HS-5 (cell line): ENCODE data around the gene GSTK1.
"Not testable (repeated sequence)": the region's sequence is repeated elsewhere in the genome, so short reads cannot be mapped to it uniquely, and the experiment has no call there.

Experiments used
- DNase-seq: peaks from one replicate; pipeline ENCODE4 v3.0.0-alpha.2; 2012; ENCODE audit warnings: low read depth

Gene GSTK1

DNA sequence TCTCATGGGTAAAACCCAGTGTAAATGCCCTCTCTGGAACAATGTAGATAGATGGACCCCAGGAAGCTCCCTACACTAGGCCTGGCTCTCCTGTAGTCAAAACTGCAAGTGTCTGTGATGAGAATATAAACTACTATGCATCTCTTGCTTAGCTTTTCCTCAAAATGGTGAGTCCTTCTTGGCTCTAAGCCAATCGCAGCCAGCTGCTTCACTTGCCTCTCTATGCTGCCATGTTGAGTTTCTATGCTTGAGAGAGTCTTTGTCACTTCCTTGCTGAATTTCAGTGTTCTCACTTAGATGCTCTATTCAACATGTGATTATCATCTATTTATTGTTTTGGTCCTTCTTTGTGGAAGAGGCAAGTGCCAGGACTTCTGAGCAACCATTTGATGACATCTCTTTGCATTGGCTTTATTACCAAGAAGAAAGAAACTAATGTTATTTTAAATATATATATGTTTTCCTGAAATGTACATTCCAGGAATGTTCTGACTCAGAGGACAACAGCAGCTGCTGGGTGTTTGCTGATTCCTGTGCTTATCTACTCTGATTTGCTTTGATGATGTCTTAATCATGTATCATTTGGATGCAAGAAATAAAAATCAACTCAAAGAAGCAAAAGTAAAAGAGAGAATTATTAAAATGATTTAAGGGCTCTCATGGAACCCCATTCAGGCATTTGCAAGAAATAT is 24.8 kb upstream of the GSTK1 start:
- DNase-seq = no peak

DNA sequence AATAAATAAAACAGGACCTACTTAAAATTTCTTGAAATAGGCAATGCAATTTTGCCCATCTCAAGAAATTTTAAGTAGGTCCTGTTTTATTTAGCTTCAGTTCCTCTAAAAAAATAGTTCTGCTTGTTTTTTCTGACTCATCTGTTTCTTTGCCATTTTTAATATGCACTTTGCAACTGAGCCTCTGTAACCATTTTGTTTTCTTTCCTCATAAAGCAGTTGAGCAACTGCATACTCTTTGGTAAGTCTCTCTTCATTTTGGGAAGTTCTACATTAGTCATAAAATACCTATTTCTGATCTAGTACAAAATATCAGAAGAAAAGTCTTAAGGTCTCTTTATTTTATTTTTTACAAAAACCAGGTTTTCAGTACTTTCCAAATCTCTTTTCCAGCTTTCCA is 23.4 kb upstream of the GSTK1 start:
- no peak for DNase-seq

GRCh38 chr7:143240291-143241168 is 22.7 kb upstream of the GSTK1 start:
- DNase-seq = peak; percentile 41

DNA sequence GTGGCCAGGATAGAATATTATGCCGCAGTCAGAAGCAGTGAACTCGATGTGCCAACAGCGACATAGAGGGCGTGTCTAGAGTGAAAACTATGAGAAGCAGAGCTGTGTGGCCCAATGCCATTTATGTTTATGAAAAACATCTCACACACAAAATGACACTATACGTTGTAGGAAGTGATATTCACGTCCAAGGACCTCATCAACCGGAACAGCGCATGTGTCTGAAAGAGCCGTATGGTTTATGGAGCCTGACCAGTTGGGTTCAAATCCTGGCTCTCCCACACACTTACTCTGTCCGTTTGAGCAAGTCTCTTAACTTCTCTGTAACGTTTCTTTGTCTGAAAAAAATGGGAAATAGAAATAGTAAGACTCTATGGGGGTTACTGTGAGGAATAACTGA is 20.9 kb upstream of the GSTK1 start:
- DNase-seq = no peak

GRCh38 chr7:143243111-143243510 is 20.1 kb upstream of the GSTK1 start:
- no peak for DNase-seq

GRCh38 chr7:143243614-143244013 is 19.6 kb upstream of the GSTK1 start:
- no peak for DNase-seq

DNA sequence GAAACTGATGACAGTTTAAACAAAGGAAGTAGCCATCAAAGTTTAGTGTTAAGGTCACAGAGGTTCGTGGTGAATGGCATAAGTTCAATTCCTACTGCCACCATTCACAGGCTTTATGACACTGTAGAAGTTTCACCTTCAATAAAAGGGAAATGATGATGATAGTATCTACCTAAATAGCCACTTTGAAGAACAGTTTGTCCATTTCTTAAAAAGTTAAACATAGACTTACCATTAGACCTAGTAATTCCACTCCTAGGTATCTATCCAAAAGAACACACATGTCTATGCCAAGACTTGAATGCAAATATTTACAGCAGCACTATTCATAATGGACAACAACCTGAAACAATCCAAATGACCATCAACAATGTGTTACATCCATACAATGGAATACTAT is 18.9 kb upstream of the GSTK1 start:
- DNase-seq = no peak

GRCh38 chr7:143245123-143245522 is 18.1 kb upstream of the GSTK1 start:
- DNase-seq = peak; percentile 28

DNA sequence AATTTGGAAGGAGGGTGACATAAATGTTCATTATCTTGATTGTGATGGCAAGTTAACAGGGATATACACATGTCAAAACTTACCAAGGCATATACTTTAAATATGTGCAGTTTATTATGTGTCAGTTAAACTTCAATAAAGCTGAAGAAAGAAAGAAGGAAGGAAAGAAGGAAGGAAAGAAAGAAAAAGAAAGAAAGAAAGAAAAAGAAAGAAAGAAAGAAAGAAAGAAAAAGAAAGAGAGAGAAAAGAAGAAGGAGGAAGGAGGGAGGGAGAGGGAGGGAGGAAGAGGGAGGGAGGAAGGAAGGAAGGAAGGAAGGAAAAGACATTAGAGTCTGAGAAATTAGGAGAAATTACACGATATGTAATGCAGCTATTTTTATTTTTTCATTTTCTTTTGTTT is 15.9 kb upstream of the GSTK1 start:
- no peak for DNase-seq

- DNase-seq = no peak
These were observed 14.4 kb upstream of the GSTK1 start for GRCh38 chr7:143248761-143249354.

GRCh38 chr7:143250199-143250598 is 13.0 kb upstream of the GSTK1 start:
- DNase-seq = no peak

DNA sequence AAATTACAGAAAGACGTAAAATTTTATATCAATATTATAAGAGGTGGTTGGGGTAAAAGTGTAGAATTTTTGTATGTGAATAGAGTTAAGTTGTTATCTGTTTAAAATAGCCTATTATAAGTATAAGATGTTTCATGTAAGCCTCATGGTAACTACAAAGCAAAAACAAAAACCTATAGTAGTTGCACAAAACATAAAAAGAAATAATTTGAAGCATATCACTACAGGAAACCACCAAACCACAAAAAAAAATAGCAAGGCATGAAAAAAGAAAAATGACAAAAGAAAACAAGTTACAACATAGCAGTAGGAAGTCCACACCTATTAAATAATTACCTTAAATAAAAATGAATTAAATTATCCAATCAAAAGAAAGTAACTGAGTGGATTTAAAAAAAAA is 12.4 kb upstream of the GSTK1 start:
- DNase-seq = no peak

DNA sequence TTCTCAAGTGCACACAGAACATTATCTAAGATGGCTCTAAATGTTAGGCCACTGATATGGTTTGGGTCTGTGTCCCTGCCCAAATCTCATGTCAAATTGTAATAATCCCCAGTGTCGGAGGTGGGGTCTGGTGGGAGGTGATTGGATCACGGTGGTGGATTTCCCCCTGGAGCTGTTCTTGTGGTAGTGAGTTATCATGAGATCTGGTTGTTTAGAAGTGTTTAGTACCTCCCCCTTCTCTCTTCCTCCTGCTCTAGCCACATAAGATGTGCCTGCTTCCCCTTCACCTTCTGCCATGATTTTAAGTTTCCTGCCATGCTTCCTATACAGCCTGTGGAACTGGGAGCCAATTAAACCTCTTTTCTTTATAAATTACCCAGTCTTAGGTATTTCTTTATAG is 11.2 kb upstream of the GSTK1 start:
- no peak for DNase-seq

DNA sequence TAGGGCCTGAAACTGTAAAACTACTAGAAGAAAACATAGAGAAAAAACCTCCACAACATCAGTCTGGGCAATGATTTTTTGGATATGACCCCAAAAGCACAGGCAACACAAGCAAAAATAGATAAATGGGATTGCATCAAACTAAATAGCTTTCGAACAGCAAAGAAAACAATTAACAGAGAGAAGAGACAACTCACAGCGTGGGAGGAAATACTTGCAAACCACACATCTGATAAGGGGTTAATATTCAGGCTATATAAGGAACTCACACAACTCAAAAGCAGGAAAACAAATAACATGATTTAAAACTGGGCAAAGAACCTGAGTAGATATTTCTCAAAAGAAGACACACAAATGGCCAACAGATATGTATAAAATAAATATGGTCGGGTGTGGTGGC is 7.7 kb upstream of the GSTK1 start:
- no peak for DNase-seq

GRCh38 chr7:143256325-143256724 is 6.9 kb upstream of the GSTK1 start:
- DNase-seq = no peak

GRCh38 chr7:143256932-143257331 is 6.3 kb upstream of the GSTK1 start:
- no peak for DNase-seq

GRCh38 chr7:143257501-143257900 is 5.7 kb upstream of the GSTK1 start:
- no peak for DNase-seq

GRCh38 chr7:143258831-143259230 is 4.4 kb upstream of the GSTK1 start:
- DNase-seq = no peak

- DNase-seq = no peak
These were observed 3.5 kb upstream of the GSTK1 start for GRCh38 chr7:143259765-143260164.

DNA sequence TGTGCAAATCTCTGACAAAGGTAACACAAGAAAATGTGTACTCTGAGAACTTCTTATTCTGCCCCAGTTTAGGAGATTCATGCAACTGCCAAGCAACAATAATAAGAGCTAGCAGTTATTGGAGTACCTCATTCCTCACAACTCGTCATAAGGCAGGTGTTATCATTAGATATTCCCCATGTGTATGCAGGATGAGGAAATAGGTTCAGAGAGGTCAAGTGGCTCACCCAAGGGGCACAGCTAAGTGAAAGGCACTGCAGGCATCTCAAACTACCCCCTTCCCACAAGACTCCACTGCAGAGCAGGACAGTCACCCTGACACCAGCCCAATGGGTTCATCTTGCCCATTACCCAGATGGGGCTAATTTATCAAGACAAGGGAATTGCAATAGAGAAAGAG is 1.3 kb upstream of the GSTK1 start:
- no peak for DNase-seq

- DNase-seq = not testable (repeated sequence)
These were observed 941 bp downstream of the GSTK1 start for GRCh38 chr7:143264196-143264568.

DNA sequence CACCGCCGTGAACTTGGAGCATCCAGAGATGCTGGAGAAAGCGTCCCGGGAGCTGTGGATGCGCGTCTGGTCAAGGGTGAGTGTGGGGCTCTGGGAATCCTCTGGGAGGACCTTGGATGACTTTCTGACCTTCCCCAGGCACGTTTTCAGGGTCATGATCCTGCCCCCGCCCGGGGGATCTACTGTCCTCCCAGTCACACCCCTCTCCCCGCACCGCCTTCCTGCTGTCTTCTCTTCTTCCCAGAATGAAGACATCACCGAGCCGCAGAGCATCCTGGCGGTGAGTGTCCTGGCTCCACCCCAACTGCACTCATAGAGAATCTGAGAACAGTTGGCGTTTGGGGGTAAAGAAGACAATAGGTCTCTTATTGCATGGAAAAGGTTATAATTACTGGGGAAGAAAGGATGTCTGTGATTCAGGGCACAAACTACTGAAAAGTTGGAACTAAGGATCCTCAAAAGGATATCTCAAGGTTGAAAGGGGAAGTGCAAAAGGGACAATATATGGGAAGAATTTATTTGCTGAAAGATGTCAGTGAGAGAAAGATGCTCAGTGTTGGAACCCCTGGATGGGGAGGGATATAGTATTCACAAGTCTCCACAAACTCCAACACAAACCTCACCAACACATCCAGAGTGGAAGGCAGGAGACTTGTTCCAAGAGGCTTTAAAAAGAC is 1.9 kb downstream of the GSTK1 start:
- no peak for DNase-seq

- no peak for DNase-seq
These were observed 6.0 kb downstream of the GSTK1 start for GRCh38 chr7:143269251-143269650.
